ENCODE results near the gene MPV17. TPM values are rescaled to one million over a fixed set of nuclear protein-coding genes. Genes with fewer than 3 reads are reported as not detected.

The MPV17 gene
- total RNA-seq, 3 donors from 2014 or later: 72.8 to 95.1 (median 79.4) TPM

- intact Hi-C loops (cut with DNase I; ENCODE audit: low total_unique reads): loop anchor here (10.0 kb wide), 1 partner anchor 213 kb away; no protein-coding TSS in a partner anchor
- no peak overlapping the region for H3K27ac ChIP-seq
- DNase-seq (ENCODE audit: low spot score in 2 of 2): no peak
- H3K27me3 ChIP-seq: peaks cover 17 to 34% of the 10 kb centered on the region in 2 donors
- H3K36me3 ChIP-seq: no peaks in the 10 kb centered on the region
- H3K9me3 ChIP-seq: no peaks in the 10 kb centered on the region
- H3K4me3 ChIP-seq: peak overlapping the region in 1 of 3 donors; percentile 54
- TF ChIP-seq CTCF (IDR thresholded peaks at IDR 0.05): no peak
- no peaks in the 10 kb centered on the region for H3K4me1 ChIP-seq
Measured at GRCh38 chr2:27307545-27308358, 15.1 kb downstream of the MPV17 start.

GRCh38 chr2:27307287-27307544 is 15.7 kb downstream of the MPV17 start:
- H3K36me3 ChIP-seq: no peaks in the 10 kb centered on the region
- peaks cover 17 to 34% of the 10 kb centered on the region in 2 donors for H3K27me3 ChIP-seq
- no peak for TF ChIP-seq POLR2AphosphoS5 (IDR thresholded peaks at IDR 0.05)
- no peak for TF ChIP-seq CTCF (IDR thresholded peaks at IDR 0.05)
- no peak for TF ChIP-seq POLR2A (IDR thresholded peaks at IDR 0.05)
- intact Hi-C loops (cut with DNase I; ENCODE audit: low total_unique reads): loop anchor here (10.0 kb wide), 1 partner anchor 212 kb away; no protein-coding TSS in a partner anchor
- H3K27ac ChIP-seq: no peak overlapping the region
- H3K4me3 ChIP-seq: peak overlapping the region in 1 of 3 donors; percentile 54
- DNase-seq (ENCODE audit: low spot score in 2 of 2): no peak
- H3K9me3 ChIP-seq: no peaks in the 10 kb centered on the region
- H3K4me1 ChIP-seq: no peaks in the 10 kb centered on the region

GRCh38 chr2:27306573-27307286 is 16.2 kb downstream of the MPV17 start:
- TF ChIP-seq POLR2AphosphoS5 (IDR thresholded peaks at IDR 0.05) (no peak), POLR2A (IDR thresholded peaks at IDR 0.05) (no peak), CTCF (IDR thresholded peaks at IDR 0.05) (no peak)
- Histone ChIP-seq H3K36me3 (no peaks in the 10 kb centered on the region), H3K9me3 (no peaks in the 10 kb centered on the region), H3K4me1 (no peaks in the 10 kb centered on the region), H3K27me3 (peaks cover 17 to 34% of the 10 kb centered on the region in 2 donors), H3K4me3 (peak overlapping the region in 1 of 3 donors; percentile 54), H3K27ac (no peak overlapping the region)
- intact Hi-C loops (cut with DNase I; ENCODE audit: low total_unique reads): loop anchor here (10.0 kb wide), 1 partner anchor 212 kb away; no protein-coding TSS in a partner anchor
- no peak for DNase-seq (ENCODE audit: low spot score in 2 of 2)

- TF ChIP-seq POLR2AphosphoS5 (IDR thresholded peaks at IDR 0.05) (no peak), CTCF (IDR thresholded peaks at IDR 0.05) (no peak), POLR2A (IDR thresholded peaks at IDR 0.05) (no peak)
- no peaks in the 10 kb centered on the region for H3K9me3 ChIP-seq
- no peaks in the 10 kb centered on the region for H3K4me1 ChIP-seq
- H3K27ac ChIP-seq: no peak overlapping the region
- H3K27me3 ChIP-seq: peaks cover 17 to 34% of the 10 kb centered on the region in 2 donors
- intact Hi-C loops (cut with DNase I; ENCODE audit: low total_unique reads): loop anchor here (10.0 kb wide), 1 partner anchor 211 kb away; no protein-coding TSS in a partner anchor
- no peaks in the 10 kb centered on the region for H3K36me3 ChIP-seq
- no peak for DNase-seq (ENCODE audit: low spot score in 2 of 2)
- peak overlapping the region in 1 of 3 donors; percentile 54 for H3K4me3 ChIP-seq
Measured at GRCh38 chr2:27306136-27306535, 16.8 kb downstream of the MPV17 start.

GRCh38 chr2:27305516-27305915 is 17.4 kb downstream of the MPV17 start:
- intact Hi-C loops (cut with DNase I; ENCODE audit: low total_unique reads): loop anchor here (10.0 kb wide), 1 partner anchor 211 kb away; no protein-coding TSS in a partner anchor
- no peaks in the 10 kb centered on the region for H3K36me3 ChIP-seq
- TF ChIP-seq POLR2A (IDR thresholded peaks at IDR 0.05) (no peak), POLR2AphosphoS5 (IDR thresholded peaks at IDR 0.05) (no peak), CTCF (IDR thresholded peaks at IDR 0.05) (no peak)
- no peaks in the 10 kb centered on the region for H3K4me1 ChIP-seq
- no peak for DNase-seq (ENCODE audit: low spot score in 2 of 2)
- H3K9me3 ChIP-seq: no peaks in the 10 kb centered on the region
- no peak overlapping the region for H3K27ac ChIP-seq
- H3K4me3 ChIP-seq: no peak overlapping the region
- H3K27me3 ChIP-seq: peaks cover 17 to 34% of the 10 kb centered on the region in 2 donors

Measured in breast epithelium (tissue), 4 donors.